Activated CD8-positive, alpha-beta T cell treated with anti-CD3 and anti-CD28 coated beads, Interleukin-2, amount 10 ng/mL, durations not matched to agents 7 days and 5 days (primary cell): ENCODE measurements around the gene PPP1CA. TPM values are rescaled to one million over a fixed set of nuclear protein-coding genes. Genes with fewer than 3 reads are reported as not detected.

Experiments
- ATAC-seq: fragments of 150-1000 bp; cut with Tn5 transposase; one replicate; pipeline ENCODE4 v1.10.0; 2021; ENCODE audit warnings: moderate library complexity
- CTCF ChIA-PET: fragments of 350-600 bp; sonication (Branson Sonifier 250); formaldehyde crosslinking; loops from one replicate; lab custom pipeline; 2021; ENCODE audit warnings: antibody characterized with exemption; lab: Charles Lee
- POLR2A ChIA-PET: fragments of 350-600 bp; sonication (Branson Sonifier 250); formaldehyde crosslinking; loops from one replicate; lab custom pipeline; 2021; ENCODE audit warnings: antibody characterized with exemption; lab: Charles Lee
- DNase-seq: peaks from one replicate; pipeline ENCODE4 v3.0.0-alpha.2; 2020
- H3K27ac Mint-ChIP-seq: one replicate; pipeline ENCODE4 v1.8.0; 2021; ENCODE audit warnings: mild to moderate bottlenecking, mixed read lengths
- H3K27me3 Mint-ChIP-seq: one replicate; pipeline ENCODE4 v1.8.0; 2021; ENCODE audit warnings: low read depth, mixed read lengths
- H3K36me3 Mint-ChIP-seq: one replicate; pipeline ENCODE4 v1.8.0; 2021; ENCODE audit warnings: low read depth, mixed read lengths
- H3K4me1 Mint-ChIP-seq: one replicate; pipeline ENCODE4 v1.8.0; 2021; ENCODE audit warnings: low read depth, mixed read lengths
- H3K4me3 Mint-ChIP-seq: one replicate; pipeline ENCODE4 v1.8.0; 2021; ENCODE audit warnings: mild to moderate bottlenecking, mixed read lengths
- H3K9me3 Mint-ChIP-seq: one replicate; pipeline ENCODE4 v1.8.0; 2022; ENCODE audit warnings: mixed read lengths; ENCODE audit not compliant: insufficient read depth
- total RNA-seq, 2 experiments: library from RNA; stranded (reverse); gene quantifications; one replicate each; pipeline ENCODE4 v1.2.3, GENCODE V29; 2021

Gene PPP1CA
- total RNA-seq, 2 experiments from 2014 or later, result 429 to 434 TPM

- ATAC-seq, result no peak
- Mint-ChIP-seq H3K36me3 (no peaks in the 10 kb centered on the region), H3K27me3 (peaks cover 52% of the 10 kb centered on the region), H3K4me1 (peaks cover 49% of the 10 kb centered on the region), H3K9me3 (no peaks in the 10 kb centered on the region), H3K4me3 (no peak overlapping the region), H3K27ac (no peak overlapping the region)
- POLR2A ChIA-PET, result interaction anchor here (1.2 kb wide), 1 partner anchor 16 kb away, joined by 3 read pairs; no protein-coding TSS in a partner anchor
- CTCF ChIA-PET, result interaction anchor here (0.8 to 18.4 kb wide), 4 partner anchors 9 to 17 kb away, joined by 4 to 998 read pairs (median 30); partner anchors contain the start of genes CLCF1, POLD4 and RAD9A
- DNase-seq, result no peak
Measured at GRCh38 chr11:67365736-67366444, 35.8 kb downstream of the PPP1CA start.

- DNase-seq (no peak), ATAC-seq (no peak)
- Mint-ChIP-seq H3K4me3 (no peak overlapping the region), H3K27ac (no peak overlapping the region), H3K36me3 (no peaks in the 10 kb centered on the region), H3K27me3 (peaks cover 46% of the 10 kb centered on the region), H3K9me3 (no peaks in the 10 kb centered on the region), H3K4me1 (peaks cover 41% of the 10 kb centered on the region)
- ChIA-PET CTCF (interaction anchor here (0.8 to 18.4 kb wide), 5 partner anchors 9 to 19 kb away, joined by 4 to 998 read pairs (median 25); partner anchors contain the start of genes CLCF1, POLD4 and RAD9A), POLR2A (interaction anchor here (1.0 to 1.3 kb wide), 3 partner anchors 8 to 17 kb away, joined by 3 to 7 read pairs (median 3); partner anchors contain the start of genes CLCF1 and POLD4)
Measured at GRCh38 chr11:67364783-67365722, 36.6 kb downstream of the PPP1CA start.

- no peak overlapping the region for H3K4me3 Mint-ChIP-seq
- POLR2A ChIA-PET, result interaction anchor here (1.0 to 1.3 kb wide), 2 partner anchors 9 to 11 kb away, joined by 3 to 7 read pairs; partner anchors contain the start of genes CLCF1 and POLD4
- no peaks in the 10 kb centered on the region for H3K9me3 Mint-ChIP-seq
- H3K4me1 Mint-ChIP-seq, result peaks cover 32% of the 10 kb centered on the region
- H3K27me3 Mint-ChIP-seq, result peaks cover 43% of the 10 kb centered on the region
- CTCF ChIA-PET, result interaction anchor here (2.5 to 18.4 kb wide), 4 partner anchors 9 to 19 kb away, joined by 6 to 998 read pairs (median 39); partner anchors contain the start of genes CLCF1, POLD4 and RAD9A
- H3K27ac Mint-ChIP-seq, result no peak overlapping the region
- no peaks in the 10 kb centered on the region for H3K36me3 Mint-ChIP-seq
- no peak for ATAC-seq
- DNase-seq, result no peak
Measured at GRCh38 chr11:67364169-67364568, 37.5 kb downstream of the PPP1CA start.

- Mint-ChIP-seq H3K27me3 (peaks cover 32% of the 10 kb centered on the region), H3K27ac (no peak overlapping the region), H3K4me1 (peaks cover 27% of the 10 kb centered on the region), H3K4me3 (no peak overlapping the region), H3K9me3 (no peaks in the 10 kb centered on the region), H3K36me3 (no peaks in the 10 kb centered on the region)
- ATAC-seq, result no peak
- POLR2A ChIA-PET, result no interaction called here
- CTCF ChIA-PET, result interaction anchor here (1.5 to 18.4 kb wide), 5 partner anchors 19 to 96 kb away, joined by 6 to 998 read pairs (median 8); partner anchors contain the start of genes CLCF1 and RAD9A
- no peak for DNase-seq
Measured at GRCh38 chr11:67357831-67358670, 43.6 kb downstream of the PPP1CA start.

- peak overlapping the region; percentile 71 for H3K27ac Mint-ChIP-seq
- no peaks in the 10 kb centered on the region for H3K9me3 Mint-ChIP-seq
- H3K27me3 Mint-ChIP-seq, result peaks cover 23% of the 10 kb centered on the region
- POLR2A ChIA-PET, result interaction anchor here (1.4 kb wide), 1 partner anchor 25 kb away, joined by 13 read pairs; no protein-coding TSS in a partner anchor
- peaks cover 32% of the 10 kb centered on the region for H3K4me1 Mint-ChIP-seq
- H3K36me3 Mint-ChIP-seq, result peaks cover 3% of the 10 kb centered on the region
- ATAC-seq (peak; percentile 14), DNase-seq (peak; percentile 79)
- CTCF ChIA-PET, result interaction anchor here (0.6 to 18.4 kb wide), 19 partner anchors 9 to 228 kb away, joined by 3 to 998 read pairs (median 4); partner anchors contain the start of genes CLCF1, PTPRCAP and RAD9A
- H3K4me3 Mint-ChIP-seq, result peak overlapping the region; percentile 15
Measured at GRCh38 chr11:67356864-67357561, 44.6 kb downstream of the PPP1CA start.

- H3K36me3 Mint-ChIP-seq, result peaks cover 4% of the 10 kb centered on the region
- ChIA-PET CTCF (interaction anchor here (0.6 to 18.4 kb wide), 17 partner anchors 9 to 129 kb away, joined by 3 to 998 read pairs (median 4); partner anchors contain the start of genes CLCF1, PPP1CA, PTPRCAP and RAD9A), POLR2A (interaction anchor here (1.0 to 1.4 kb wide), 2 partner anchors 26 to 81 kb away, joined by 3 to 13 read pairs; partner anchors contain the start of gene PTPRCAP)
- peak overlapping the region; percentile 15 for H3K4me3 Mint-ChIP-seq
- peak overlapping the region; percentile 71 for H3K27ac Mint-ChIP-seq
- DNase-seq, result no peak
- no peaks in the 10 kb centered on the region for H3K9me3 Mint-ChIP-seq
- peaks cover 36% of the 10 kb centered on the region for H3K4me1 Mint-ChIP-seq
- ATAC-seq, result no peak
- H3K27me3 Mint-ChIP-seq, result peaks cover 17% of the 10 kb centered on the region
Measured at GRCh38 chr11:67356387-67356863, 45.2 kb downstream of the PPP1CA start.

- Mint-ChIP-seq H3K27me3 (peaks cover 13% of the 10 kb centered on the region), H3K9me3 (no peaks in the 10 kb centered on the region), H3K36me3 (peaks cover 8% of the 10 kb centered on the region), H3K27ac (peak overlapping the region; percentile 39), H3K4me1 (peaks cover 42% of the 10 kb centered on the region), H3K4me3 (no peak overlapping the region)
- ChIA-PET CTCF (interaction anchor here (0.6 to 18.4 kb wide), 18 partner anchors 9 to 129 kb away, joined by 3 to 998 read pairs (median 4); partner anchors contain the start of genes CLCF1, PPP1CA, PTPRCAP and RAD9A), POLR2A (interaction anchor here (1.0 to 1.4 kb wide), 2 partner anchors 26 to 81 kb away, joined by 3 to 13 read pairs; partner anchors contain the start of gene PTPRCAP)
- ATAC-seq (no peak), DNase-seq (no peak)
Measured at GRCh38 chr11:67355794-67356386, 45.8 kb downstream of the PPP1CA start.

- POLR2A ChIA-PET, result interaction anchor here (1.0 kb wide), 1 partner anchor 82 kb away, joined by 3 read pairs; the partner anchor contains the start of gene PTPRCAP
- peak overlapping the region; percentile 89 for H3K27ac Mint-ChIP-seq
- no peak overlapping the region for H3K4me3 Mint-ChIP-seq
- peaks cover 13% of the 10 kb centered on the region for H3K27me3 Mint-ChIP-seq
- H3K4me1 Mint-ChIP-seq, result peaks cover 42% of the 10 kb centered on the region
- peaks cover 8% of the 10 kb centered on the region for H3K36me3 Mint-ChIP-seq
- DNase-seq (no peak), ATAC-seq (no peak)
- CTCF ChIA-PET, result interaction anchor here (1.6 to 18.4 kb wide), 5 partner anchors 9 to 92 kb away, joined by 6 to 998 read pairs (median 55); partner anchors contain the start of genes CLCF1, PTPRCAP and RAD9A
- no peaks in the 10 kb centered on the region for H3K9me3 Mint-ChIP-seq
Measured at GRCh38 chr11:67355023-67355793, 46.5 kb downstream of the PPP1CA start.
